ENCODE results near the gene CCER1. TPM values are rescaled to one million over a fixed set of nuclear protein-coding genes. Genes with fewer than 3 reads are reported as not detected.

Gene CCER1
- total and polyA plus RNA-seq, 4 donors, result not detected

DNA sequence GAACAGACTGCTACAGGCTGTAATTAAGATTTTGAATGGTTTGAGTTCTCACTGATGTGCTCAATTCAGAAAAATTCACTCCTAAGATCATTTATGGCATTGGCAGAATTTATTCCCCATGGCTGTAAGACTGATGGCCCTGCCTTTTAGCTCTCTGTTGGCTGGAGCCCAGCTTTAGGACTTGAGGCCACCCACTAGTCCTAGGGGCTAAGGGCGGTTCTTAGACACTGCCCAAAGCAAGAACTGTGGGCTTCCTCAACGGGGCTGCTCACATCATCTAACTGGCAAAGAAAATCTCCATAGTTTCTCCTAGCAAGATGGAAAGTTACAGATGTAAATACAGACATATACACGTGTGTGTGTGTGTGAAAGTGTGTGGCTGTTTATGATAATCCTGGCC lies 3.4 kb upstream of the CCER1 start:
- no peaks in the 10 kb centered on the region for H3K27me3 ChIP-seq (ENCODE audit: control insufficient read depth, insufficient read depth, low read length)
- WGBS (ENCODE audit: insufficient coverage), result no CpG with 5 or more reads among the region's 3 CpGs
- H3K36me3 ChIP-seq (ENCODE audit: control insufficient read depth, insufficient read depth, low read length), result no peaks in the 10 kb centered on the region
- H3K9me3 ChIP-seq (ENCODE audit: control insufficient read depth, insufficient read depth, low read length), result no peaks in the 10 kb centered on the region
- no peaks in the 10 kb centered on the region for H3K4me1 ChIP-seq (ENCODE audit: control insufficient read depth, insufficient read depth, low read length)
- H3K4me3 ChIP-seq (ENCODE audit: low read depth, low read length), result no peak overlapping the region
- H3K27ac ChIP-seq (ENCODE audit: low read depth, low read length), result no peak overlapping the region
- no peak for DNase-seq (ENCODE audit: low read depth in 4 of 6, low spot score in 6 of 6)

DNA sequence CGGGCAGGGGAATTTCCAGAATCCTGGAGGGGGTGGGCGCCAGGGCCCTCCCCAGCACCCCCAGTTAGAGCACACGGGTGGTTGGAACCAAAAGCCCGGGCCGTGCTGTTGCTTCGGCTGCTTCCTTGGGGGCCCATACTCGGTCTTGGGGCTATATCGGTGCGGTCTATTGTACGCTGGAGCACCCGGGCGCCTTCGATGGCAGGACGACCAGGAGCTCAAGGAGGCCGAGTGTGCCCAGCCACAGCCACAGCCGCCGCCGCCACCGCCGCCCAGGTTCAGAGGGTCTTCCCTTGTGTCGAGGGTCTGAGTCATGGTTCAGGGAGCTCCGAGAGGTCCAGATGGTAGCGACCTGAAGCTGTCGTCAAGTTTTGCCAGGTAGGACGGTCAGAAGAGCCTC lies 548 bp downstream of the CCER1 start:
- no peaks in the 10 kb centered on the region for H3K9me3 ChIP-seq (ENCODE audit: control insufficient read depth, insufficient read depth, low read length)
- DNase-seq (ENCODE audit: low read depth in 4 of 6, low spot score in 6 of 6), result no peak
- no peaks in the 10 kb centered on the region for H3K4me1 ChIP-seq (ENCODE audit: control insufficient read depth, insufficient read depth, low read length)
- no peak overlapping the region for H3K27ac ChIP-seq (ENCODE audit: low read depth, low read length)
- no peak overlapping the region for H3K4me3 ChIP-seq (ENCODE audit: low read depth, low read length)
- H3K27me3 ChIP-seq (ENCODE audit: control insufficient read depth, insufficient read depth, low read length), result no peaks in the 10 kb centered on the region
- 97% methylated on average over 25 of the region's 25 CpGs for WGBS (ENCODE audit: insufficient coverage)
- no peaks in the 10 kb centered on the region for H3K36me3 ChIP-seq (ENCODE audit: control insufficient read depth, insufficient read depth, low read length)

DNA sequence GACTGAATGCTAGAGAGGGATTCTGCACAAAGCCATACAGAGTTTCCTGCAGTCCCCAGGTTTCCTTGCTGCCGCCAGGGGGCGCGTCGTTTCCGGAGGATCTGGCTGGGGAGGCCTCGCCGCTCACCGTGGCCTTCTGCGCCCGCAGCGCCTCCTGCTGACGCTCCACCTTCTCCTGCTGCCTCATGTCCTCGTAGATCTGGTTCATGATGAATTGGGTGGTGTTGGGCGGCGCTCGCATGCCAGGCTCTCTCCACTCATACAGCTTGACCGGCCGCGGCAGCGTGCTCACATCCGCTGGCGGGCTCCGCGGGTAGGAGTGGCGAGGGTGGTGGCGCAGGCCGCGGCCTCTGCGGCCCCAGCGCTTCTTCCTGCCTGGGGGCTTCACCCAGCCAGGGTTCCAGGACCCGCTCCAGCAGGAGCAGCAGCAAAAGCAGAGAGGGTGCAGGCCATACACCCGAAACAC lies 987 bp downstream of the CCER1 start:
- no peaks in the 10 kb centered on the region for H3K9me3 ChIP-seq (ENCODE audit: control insufficient read depth, insufficient read depth, low read length)
- no peak for DNase-seq (ENCODE audit: low read depth in 4 of 6, low spot score in 6 of 6)
- H3K27me3 ChIP-seq (ENCODE audit: control insufficient read depth, insufficient read depth, low read length), result no peaks in the 10 kb centered on the region
- no peaks in the 10 kb centered on the region for H3K4me1 ChIP-seq (ENCODE audit: control insufficient read depth, insufficient read depth, low read length)
- WGBS (ENCODE audit: insufficient coverage), result 80% methylated on average over 32 of the region's 32 CpGs
- no peak overlapping the region for H3K27ac ChIP-seq (ENCODE audit: low read depth, low read length)
- H3K4me3 ChIP-seq (ENCODE audit: low read depth, low read length), result no peak overlapping the region
- H3K36me3 ChIP-seq (ENCODE audit: control insufficient read depth, insufficient read depth, low read length), result no peaks in the 10 kb centered on the region

DNA sequence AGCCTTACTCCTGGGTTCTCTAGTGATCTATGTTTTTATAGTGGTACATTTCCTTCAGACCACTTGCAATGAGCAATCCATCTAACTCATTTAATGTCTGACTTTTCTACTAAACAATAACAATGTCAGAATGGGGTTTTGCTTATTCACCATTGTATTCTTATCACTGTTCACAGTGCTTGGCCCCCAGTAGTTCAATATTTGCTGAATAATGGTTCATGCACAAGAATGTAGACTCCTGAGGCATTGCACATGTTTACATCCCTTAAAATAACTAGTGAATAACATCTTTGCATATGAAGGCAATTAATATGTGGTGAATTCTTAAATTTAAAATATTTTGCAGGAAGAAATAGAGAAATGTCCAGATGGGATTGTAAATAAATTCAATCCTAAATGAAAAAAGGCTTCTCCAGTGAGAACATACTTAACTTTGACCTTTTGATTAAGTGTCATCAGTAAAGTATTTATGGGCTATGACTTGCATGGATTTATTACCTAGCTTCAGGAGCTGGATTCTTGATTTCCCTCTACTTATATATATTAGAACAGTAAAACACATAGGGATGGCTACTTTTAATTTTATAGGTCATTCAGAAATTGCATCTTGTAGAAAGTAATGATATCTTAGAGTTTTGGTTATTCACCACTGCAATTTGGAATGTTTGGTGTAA lies 3.4 kb downstream of the CCER1 start:
- no peak overlapping the region for H3K4me3 ChIP-seq (ENCODE audit: low read depth, low read length)
- no peaks in the 10 kb centered on the region for H3K9me3 ChIP-seq (ENCODE audit: control insufficient read depth, insufficient read depth, low read length)
- H3K36me3 ChIP-seq (ENCODE audit: control insufficient read depth, insufficient read depth, low read length), result no peaks in the 10 kb centered on the region
- DNase-seq (ENCODE audit: low read depth in 4 of 6, low spot score in 6 of 6), result no peak
- H3K4me1 ChIP-seq (ENCODE audit: control insufficient read depth, insufficient read depth, low read length), result no peaks in the 10 kb centered on the region
- no peak overlapping the region for H3K27ac ChIP-seq (ENCODE audit: low read depth, low read length)
- H3K27me3 ChIP-seq (ENCODE audit: control insufficient read depth, insufficient read depth, low read length), result no peaks in the 10 kb centered on the region

DNA sequence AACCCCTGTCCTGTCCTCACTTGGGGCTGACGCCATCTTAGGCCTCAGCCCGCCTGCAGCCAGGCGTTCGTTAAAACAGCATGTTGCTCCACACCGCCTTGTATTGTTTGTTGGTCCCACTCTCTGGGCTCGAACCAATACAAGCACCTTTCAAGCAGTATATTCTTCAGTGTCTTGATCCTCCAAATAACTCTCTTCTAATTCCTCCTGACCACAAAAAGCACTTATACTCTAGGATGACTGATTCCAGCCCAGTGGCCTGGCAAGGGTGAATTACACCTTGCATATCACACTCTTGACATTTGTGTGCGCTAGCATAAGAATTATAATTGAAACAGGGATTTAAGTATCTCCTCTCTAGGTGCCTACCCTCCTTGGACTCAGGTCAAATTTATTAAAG lies 7.1 kb downstream of the CCER1 start:
- no peak for DNase-seq (ENCODE audit: low read depth in 4 of 6, low spot score in 6 of 6)
- Histone ChIP-seq H3K9me3 (ENCODE audit: control insufficient read depth, insufficient read depth, low read length) (no peaks in the 10 kb centered on the region), H3K4me1 (ENCODE audit: control insufficient read depth, insufficient read depth, low read length) (no peaks in the 10 kb centered on the region), H3K27me3 (ENCODE audit: control insufficient read depth, insufficient read depth, low read length) (no peaks in the 10 kb centered on the region), H3K4me3 (ENCODE audit: low read depth, low read length) (no peak overlapping the region), H3K36me3 (ENCODE audit: control insufficient read depth, insufficient read depth, low read length) (no peaks in the 10 kb centered on the region), H3K27ac (ENCODE audit: low read depth, low read length) (no peak overlapping the region)
- 93% methylated on average over 6 of the region's 7 CpGs for WGBS (ENCODE audit: insufficient coverage)

DNA sequence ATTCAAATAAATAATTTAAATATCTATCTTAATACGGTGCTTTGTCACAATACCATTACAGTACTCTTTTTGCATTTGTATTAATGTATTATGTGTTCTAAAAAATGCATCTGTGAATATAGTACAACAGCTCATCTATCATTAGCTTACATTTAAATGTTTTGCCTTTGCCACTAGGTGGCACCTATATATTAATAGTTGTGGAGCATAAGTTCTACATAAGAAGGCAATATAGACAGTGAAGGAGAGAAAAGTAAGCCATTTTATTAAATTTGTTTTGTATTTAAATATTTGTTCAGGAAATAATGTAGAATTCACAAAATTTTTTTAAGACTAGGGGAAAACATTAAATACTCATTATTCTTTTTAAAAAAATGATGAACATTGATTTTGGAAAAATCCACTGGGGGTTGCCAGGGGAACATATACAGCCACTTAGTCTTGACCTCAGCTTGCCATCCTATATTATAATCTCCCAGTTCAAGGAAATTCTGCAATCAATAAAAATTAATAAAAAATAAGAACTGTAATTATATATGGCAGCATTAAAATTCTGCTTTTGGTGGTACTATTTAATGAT lies 9.8 kb downstream of the CCER1 start:
- no peaks in the 10 kb centered on the region for H3K4me1 ChIP-seq (ENCODE audit: control insufficient read depth, insufficient read depth, low read length)
- no peak overlapping the region for H3K27ac ChIP-seq (ENCODE audit: low read depth, low read length)
- DNase-seq (ENCODE audit: low read depth in 4 of 6, low spot score in 6 of 6), result peak in 2 of 6 donors; percentile 13 to 34
- H3K27me3 ChIP-seq (ENCODE audit: control insufficient read depth, insufficient read depth, low read length), result no peaks in the 10 kb centered on the region
- no peaks in the 10 kb centered on the region for H3K36me3 ChIP-seq (ENCODE audit: control insufficient read depth, insufficient read depth, low read length)
- WGBS (ENCODE audit: insufficient coverage), result no CpG with 5 or more reads among the region's 1 CpG
- no peak overlapping the region for H3K4me3 ChIP-seq (ENCODE audit: low read depth, low read length)
- H3K9me3 ChIP-seq (ENCODE audit: control insufficient read depth, insufficient read depth, low read length), result no peaks in the 10 kb centered on the region

DNA sequence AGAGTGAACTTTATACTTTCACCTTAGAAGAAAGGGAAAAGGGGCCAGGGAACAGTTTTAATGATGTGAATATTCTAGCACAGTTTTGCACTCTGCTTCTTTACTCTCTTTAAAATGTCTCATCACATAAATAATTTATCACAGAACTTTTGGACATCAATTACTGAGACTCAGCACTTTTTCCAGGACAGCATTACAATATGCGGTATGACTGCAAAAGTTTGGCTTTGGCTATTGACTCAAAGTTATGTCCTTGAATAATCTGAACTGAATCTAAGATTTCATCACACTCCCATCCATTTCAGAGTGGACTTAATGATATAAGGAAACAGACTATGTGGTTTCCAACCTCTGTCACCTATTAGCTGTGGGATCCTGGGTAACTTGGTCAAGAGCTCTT lies 11.7 kb downstream of the CCER1 start:
- DNase-seq (ENCODE audit: low read depth in 4 of 6, low spot score in 6 of 6), result no peak
- no peak overlapping the region for H3K4me3 ChIP-seq (ENCODE audit: low read depth, low read length)
- no peaks in the 10 kb centered on the region for H3K27me3 ChIP-seq (ENCODE audit: control insufficient read depth, insufficient read depth, low read length)
- H3K9me3 ChIP-seq (ENCODE audit: control insufficient read depth, insufficient read depth, low read length), result no peaks in the 10 kb centered on the region
- H3K4me1 ChIP-seq (ENCODE audit: control insufficient read depth, insufficient read depth, low read length), result no peaks in the 10 kb centered on the region
- H3K27ac ChIP-seq (ENCODE audit: low read depth, low read length), result no peak overlapping the region
- H3K36me3 ChIP-seq (ENCODE audit: control insufficient read depth, insufficient read depth, low read length), result no peaks in the 10 kb centered on the region
- no CpG with 5 or more reads among the region's 1 CpG for WGBS (ENCODE audit: insufficient coverage)

DNA sequence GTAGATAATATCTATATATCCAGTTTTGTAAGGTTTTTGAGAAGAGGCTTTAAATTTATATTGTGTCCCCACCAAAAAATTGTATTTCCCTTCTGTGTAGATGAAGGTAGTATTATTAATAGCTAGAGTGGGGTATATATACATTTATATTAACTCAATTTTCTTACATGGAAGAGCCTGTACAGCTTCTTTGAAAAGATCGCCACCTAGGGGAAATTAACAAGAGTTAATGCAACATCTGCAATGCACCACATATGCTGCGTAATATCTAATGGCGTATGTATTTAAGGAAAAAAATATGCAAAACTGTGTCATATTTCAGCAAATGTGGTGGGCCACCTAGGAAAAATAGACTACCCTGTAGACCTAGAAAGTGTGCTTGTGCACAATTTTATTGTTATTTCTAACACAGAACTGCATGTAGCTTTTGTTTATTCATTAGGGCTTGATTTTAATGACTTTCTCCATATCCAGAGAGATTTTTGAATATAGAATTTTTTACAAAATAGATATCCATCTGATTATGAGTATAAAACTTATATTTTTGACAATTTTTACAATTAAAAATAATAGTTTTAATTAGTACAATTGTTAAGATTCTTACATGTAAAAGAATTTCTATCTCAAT lies 14.0 kb downstream of the CCER1 start:
- Histone ChIP-seq H3K4me1 (ENCODE audit: control insufficient read depth, insufficient read depth, low read length) (no peaks in the 10 kb centered on the region), H3K4me3 (ENCODE audit: low read depth, low read length) (no peak overlapping the region), H3K36me3 (ENCODE audit: control insufficient read depth, insufficient read depth, low read length) (no peaks in the 10 kb centered on the region), H3K9me3 (ENCODE audit: control insufficient read depth, insufficient read depth, low read length) (no peaks in the 10 kb centered on the region), H3K27me3 (ENCODE audit: control insufficient read depth, insufficient read depth, low read length) (no peaks in the 10 kb centered on the region), H3K27ac (ENCODE audit: low read depth, low read length) (no peak overlapping the region)
- peak in 4 of 6 donors; percentile 13 to 86 (median 41) for DNase-seq (ENCODE audit: low read depth in 4 of 6, low spot score in 6 of 6)
- no CpG with 5 or more reads among the region's 3 CpGs for WGBS (ENCODE audit: insufficient coverage)

DNA sequence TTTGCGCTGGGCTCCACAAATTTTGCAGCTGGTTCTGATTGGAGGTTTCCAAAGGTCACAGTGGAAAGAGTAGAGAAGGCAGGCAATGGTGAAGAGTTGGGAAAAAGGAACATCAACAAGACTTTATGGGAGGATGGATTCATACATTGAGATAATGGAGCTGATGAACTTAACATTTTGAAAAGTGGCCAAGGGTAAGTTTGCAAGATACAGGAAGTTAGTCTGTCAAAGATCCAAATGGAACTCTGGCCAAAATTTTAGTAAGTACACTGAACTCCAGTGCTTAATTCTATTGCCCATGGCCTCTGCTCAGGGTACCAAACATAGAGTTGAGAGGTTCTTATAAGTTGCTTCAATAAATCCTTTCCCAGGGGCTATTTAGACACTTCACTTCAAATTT lies 15.6 kb downstream of the CCER1 start:
- H3K27ac ChIP-seq (ENCODE audit: low read depth, low read length), result no peak overlapping the region
- H3K36me3 ChIP-seq (ENCODE audit: control insufficient read depth, insufficient read depth, low read length), result no peaks in the 10 kb centered on the region
- DNase-seq (ENCODE audit: low read depth in 4 of 6, low spot score in 6 of 6), result no peak
- no peaks in the 10 kb centered on the region for H3K4me1 ChIP-seq (ENCODE audit: control insufficient read depth, insufficient read depth, low read length)
- WGBS (ENCODE audit: insufficient coverage), result 92% methylated on average over 1 of the region's 1 CpG
- no peaks in the 10 kb centered on the region for H3K9me3 ChIP-seq (ENCODE audit: control insufficient read depth, insufficient read depth, low read length)
- H3K27me3 ChIP-seq (ENCODE audit: control insufficient read depth, insufficient read depth, low read length), result no peaks in the 10 kb centered on the region
- H3K4me3 ChIP-seq (ENCODE audit: low read depth, low read length), result no peak overlapping the region

DNA sequence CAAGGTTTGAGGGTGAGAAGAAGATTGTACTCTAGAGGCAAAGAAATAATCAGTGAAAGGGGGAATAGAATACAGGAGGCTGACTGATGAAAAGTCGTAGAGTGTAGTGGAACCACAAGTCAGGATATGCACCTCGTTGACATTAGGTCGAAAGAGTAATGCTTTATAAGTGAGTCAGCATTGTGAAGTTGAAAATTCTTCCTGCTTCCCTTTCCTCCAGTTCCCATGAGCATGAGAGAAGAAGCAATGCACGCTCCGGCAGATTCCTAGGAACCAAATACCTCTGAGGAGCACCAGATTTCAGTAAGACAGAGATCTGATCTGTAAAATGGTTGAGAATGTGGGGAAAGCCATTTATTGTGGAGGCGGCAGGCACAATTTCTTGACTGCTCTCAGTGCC lies 16.5 kb downstream of the CCER1 start:
- no peak for DNase-seq (ENCODE audit: low read depth in 4 of 6, low spot score in 6 of 6)
- no peaks in the 10 kb centered on the region for H3K27me3 ChIP-seq (ENCODE audit: control insufficient read depth, insufficient read depth, low read length)
- 100% methylated on average over 2 of the region's 6 CpGs for whole genome bisulfite sequencing (ENCODE audit: insufficient coverage)
- H3K27ac ChIP-seq (ENCODE audit: low read depth, low read length), result no peak overlapping the region
- no peaks in the 10 kb centered on the region for H3K36me3 ChIP-seq (ENCODE audit: control insufficient read depth, insufficient read depth, low read length)
- H3K9me3 ChIP-seq (ENCODE audit: control insufficient read depth, insufficient read depth, low read length), result no peaks in the 10 kb centered on the region
- no peaks in the 10 kb centered on the region for H3K4me1 ChIP-seq (ENCODE audit: control insufficient read depth, insufficient read depth, low read length)
- no peak overlapping the region for H3K4me3 ChIP-seq (ENCODE audit: low read depth, low read length)
